H1 (cell line): ENCODE data around the gene FICD. TPM values are rescaled to one million over a fixed set of nuclear protein-coding genes. Genes with fewer than 3 reads are reported as not detected.

Experiments
- CHD1 ChIP-seq: IDR thresholded peaks from 2 replicates; pipeline ENCODE4 v1.6.1; 2012; ENCODE audit warnings: low read depth, low read length, improper control_type of control experiment
- GABPA ChIP-seq: IDR thresholded peaks from 2 replicates; pipeline ENCODE4 v1.6.1; 2011; ENCODE audit warnings: mild to moderate bottlenecking, low read length, moderate library complexity, borderline replicate concordance; ENCODE audit not compliant: insufficient read depth
- POLR2A ChIP-seq, 2 experiments: IDR thresholded peaks; 1 replicate in 1 of 2; 2 replicates in 1 of 2; pipeline ENCODE4 v1.6.1; 2011; ENCODE audit warnings: low read depth in 2 of 2, low read length in 2 of 2, mild to moderate bottlenecking in 2 of 2; ENCODE audit errors: control extremely low read depth in 1 of 2
- SP1 ChIP-seq: IDR thresholded peaks from 2 replicates; pipeline ENCODE4 v1.6.1; 2011; ENCODE audit warnings: low read depth, low read length
- polyA plus RNA-seq, 7 experiments: library from polyadenylated mRNA; depleted of rRNA in 3 of 7; stranded (reverse) in 5 of 7; unstranded in 2 of 7; fragments of >200 nt in 5 of 7; fragments of 200-250 nt in 2 of 7; gene quantifications; 1 replicate in 5 of 7; 2 replicates in 1 of 7; 4 replicates in 1 of 7; pipeline versions ENCODE4 v1.2.1 to v1.2.3, GENCODE V29; 2011 to 2013; ENCODE audit warnings: missing spikeins in 2 of 7, mixed read lengths in 2 of 7
- total RNA-seq: library from RNA; stranded (reverse); fragmentation: NEBNext Ultra II Directional; extraction: Animal tissue kit (Norgen Biotek cat#: 25700); gene quantifications from 2 replicates; pipeline ENCODE4 v1.2.1, GENCODE V29; 2021

FICD gene
- total and polyA plus RNA-seq, 2 of the 8 experiments (the other 6 are each of a cell fraction or from before 2014, with no cell fraction given), result 2.2 to 6.0 TPM

- no peak for TF ChIP-seq POLR2A (IDR thresholded peaks at IDR 0.05; ENCODE audit: control extremely low read depth in 1 of 2, low read depth in 2 of 2, low read length in 2 of 2)
- no peak for TF ChIP-seq SP1
- no peak for TF ChIP-seq GABPA
- no peak for TF ChIP-seq CHD1
These were observed 5.3 kb upstream of the FICD start (continued) for GRCh38 chr12:108509806-108510205.
